ENCODE data around the gene B3GLCT. TPM values are rescaled to one million over a fixed set of nuclear protein-coding genes. Genes with fewer than 3 reads are reported as not detected.

The B3GLCT gene
- total RNA-seq, 1 donor: 18.8 TPM

- peaks cover 11% of the 10 kb centered on the region for H3K9me3 ChIP-seq (ENCODE audit: low read depth, low read length)
- no peak for TF ChIP-seq CTCF (IDR thresholded peaks at IDR 0.05; ENCODE audit: extremely low read depth, low read depth, low read length)
- H3K36me3 ChIP-seq (ENCODE audit: insufficient read depth, low read length): no peaks in the 10 kb centered on the region
- H3K27ac ChIP-seq (ENCODE audit: low read depth, low read length): no peak overlapping the region
- no peaks in the 10 kb centered on the region for H4K20me1 ChIP-seq (ENCODE audit: insufficient read depth, low read length)
- H3K4me2 ChIP-seq (ENCODE audit: insufficient read depth, low read length): no peak overlapping the region
- no peaks in the 10 kb centered on the region for H3K79me2 ChIP-seq (ENCODE audit: insufficient read depth, low read length)
- H3K27me3 ChIP-seq (ENCODE audit: insufficient read depth, low read length): no peaks in the 10 kb centered on the region
- H3K4me3 ChIP-seq (ENCODE audit: insufficient read depth, low read length): no peak overlapping the region
- DNase-seq (ENCODE audit: insufficient read length, low spot score, missing footprints): no peak
- no peaks in the 10 kb centered on the region for H3K4me1 ChIP-seq (ENCODE audit: insufficient read depth, low read length)
- H2AFZ ChIP-seq (ENCODE audit: low read length): no peak overlapping the region
These were observed 165.9 kb downstream of the B3GLCT start for GRCh38 chr13:31365630-31366029.

GRCh38 chr13:31367410-31367809 is 167.6 kb downstream of the B3GLCT start:
- H4K20me1 ChIP-seq (ENCODE audit: insufficient read depth, low read length): no peaks in the 10 kb centered on the region
- peaks cover 11% of the 10 kb centered on the region for H3K9me3 ChIP-seq (ENCODE audit: low read depth, low read length)
- H3K4me2 ChIP-seq (ENCODE audit: insufficient read depth, low read length): no peak overlapping the region
- H3K79me2 ChIP-seq (ENCODE audit: insufficient read depth, low read length): no peaks in the 10 kb centered on the region
- no peak overlapping the region for H2AFZ ChIP-seq (ENCODE audit: low read length)
- H3K4me3 ChIP-seq (ENCODE audit: insufficient read depth, low read length): no peak overlapping the region
- no peak for DNase-seq (ENCODE audit: insufficient read length, low spot score, missing footprints)
- no peaks in the 10 kb centered on the region for H3K27me3 ChIP-seq (ENCODE audit: insufficient read depth, low read length)
- no peak overlapping the region for H3K27ac ChIP-seq (ENCODE audit: low read depth, low read length)
- H3K36me3 ChIP-seq (ENCODE audit: insufficient read depth, low read length): no peaks in the 10 kb centered on the region
- no peak for TF ChIP-seq CTCF (IDR thresholded peaks at IDR 0.05; ENCODE audit: extremely low read depth, low read depth, low read length)
- no peaks in the 10 kb centered on the region for H3K4me1 ChIP-seq (ENCODE audit: insufficient read depth, low read length)

GRCh38 chr13:31369213-31369612 is 169.4 kb downstream of the B3GLCT start:
- Histone ChIP-seq H3K4me1 (ENCODE audit: insufficient read depth, low read length) (no peaks in the 10 kb centered on the region), H3K79me2 (ENCODE audit: insufficient read depth, low read length) (no peaks in the 10 kb centered on the region), H3K9me3 (ENCODE audit: low read depth, low read length) (peaks cover 11% of the 10 kb centered on the region), H3K4me2 (ENCODE audit: insufficient read depth, low read length) (no peak overlapping the region), H3K4me3 (ENCODE audit: insufficient read depth, low read length) (no peak overlapping the region), H4K20me1 (ENCODE audit: insufficient read depth, low read length) (no peaks in the 10 kb centered on the region), H3K36me3 (ENCODE audit: insufficient read depth, low read length) (no peaks in the 10 kb centered on the region), H3K27me3 (ENCODE audit: insufficient read depth, low read length) (peaks cover 11% of the 10 kb centered on the region), H3K27ac (ENCODE audit: low read depth, low read length) (no peak overlapping the region), H2AFZ (ENCODE audit: low read length) (no peak overlapping the region)
- no peak for DNase-seq (ENCODE audit: insufficient read length, low spot score, missing footprints)
- TF ChIP-seq CTCF (IDR thresholded peaks at IDR 0.05; ENCODE audit: extremely low read depth, low read depth, low read length): no peak

GRCh38 chr13:31372454-31372853 is 172.7 kb downstream of the B3GLCT start:
- Histone ChIP-seq H3K4me1 (ENCODE audit: insufficient read depth, low read length) (no peaks in the 10 kb centered on the region), H3K4me3 (ENCODE audit: insufficient read depth, low read length) (no peak overlapping the region), H4K20me1 (ENCODE audit: insufficient read depth, low read length) (no peaks in the 10 kb centered on the region), H3K36me3 (ENCODE audit: insufficient read depth, low read length) (no peaks in the 10 kb centered on the region), H3K9me3 (ENCODE audit: low read depth, low read length) (no peaks in the 10 kb centered on the region), H3K27ac (ENCODE audit: low read depth, low read length) (no peak overlapping the region), H2AFZ (ENCODE audit: low read length) (no peak overlapping the region), H3K79me2 (ENCODE audit: insufficient read depth, low read length) (no peaks in the 10 kb centered on the region), H3K4me2 (ENCODE audit: insufficient read depth, low read length) (no peak overlapping the region), H3K27me3 (ENCODE audit: insufficient read depth, low read length) (peaks cover 14% of the 10 kb centered on the region)
- TF ChIP-seq CTCF (IDR thresholded peaks at IDR 0.05; ENCODE audit: extremely low read depth, low read depth, low read length): no peak
- DNase-seq (ENCODE audit: insufficient read length, low spot score, missing footprints): no peak
